ENCODE measurements around the gene KIF21A. TPM values are rescaled to one million over a fixed set of nuclear protein-coding genes. Genes with fewer than 3 reads are reported as not detected.

KIF21A gene
- total RNA-seq, 3 donors from 2014 or later (not counting 1 experiment from before 2014, with no cell fraction given), result 11.5 to 31.6 (median 18.0) TPM

GRCh38 chr12:39413836-39414771 lies 28.8 kb downstream of the KIF21A start:
- ATAC-seq, result peak in 1 of 3 donors; percentile 45
- Mint-ChIP-seq H3K27ac (peak overlapping the region; percentile 24 to 44), H3K9me3 (no peaks in the 10 kb centered on the region), H3K4me3 (no peak overlapping the region), H3K4me1 (peaks cover 9 to 11% of the 10 kb centered on the region in 2 donors), H3K36me3 (no peaks in the 10 kb centered on the region), H3K27me3 (ENCODE audit: low read depth in 2 of 2) (no peaks in the 10 kb centered on the region)
- Histone ChIP-seq H3K27me3 (ENCODE audit: control insufficient read depth, insufficient read depth, low read length) (no peaks in the 10 kb centered on the region), H3K36me3 (ENCODE audit: control insufficient read depth, insufficient read depth, low read length) (no peaks in the 10 kb centered on the region), H3K9me3 (ENCODE audit: control insufficient read depth, insufficient read depth, low read length) (no peaks in the 10 kb centered on the region), H3K27ac (ENCODE audit: low read length) (no peak overlapping the region), H3K4me1 (ENCODE audit: control insufficient read depth, insufficient read depth, low read length) (no peaks in the 10 kb centered on the region), H3K4me3 (ENCODE audit: low read length) (no peak overlapping the region)
- no peak for TF ChIP-seq CTCF (IDR thresholded peaks at IDR 0.05)
- no peak for DNase-seq
- WGBS (ENCODE audit: insufficient coverage), result 38% methylated on average over 1 of the region's 2 CpGs
- intact Hi-C loops (cut with micrococcal nuclease), result no loop called here

GRCh38 chr12:39412210-39412609 lies 30.7 kb downstream of the KIF21A start:
- H3K9me3 ChIP-seq (ENCODE audit: control insufficient read depth, insufficient read depth, low read length), result no peaks in the 10 kb centered on the region
- WGBS (ENCODE audit: insufficient coverage), result 91% methylated on average over 6 of the region's 6 CpGs
- H3K4me3 ChIP-seq (ENCODE audit: low read length), result no peak overlapping the region
- intact Hi-C loops (cut with micrococcal nuclease), result no loop called here
- Mint-ChIP-seq H3K9me3 (no peaks in the 10 kb centered on the region), H3K4me3 (no peak overlapping the region), H3K4me1 (peaks cover 18% of the 10 kb centered on the region in 2 donors), H3K36me3 (no peaks in the 10 kb centered on the region), H3K27ac (no peak overlapping the region), H3K27me3 (ENCODE audit: low read depth in 2 of 2) (no peaks in the 10 kb centered on the region)
- no peak for TF ChIP-seq CTCF (IDR thresholded peaks at IDR 0.05)
- no peaks in the 10 kb centered on the region for H3K4me1 ChIP-seq (ENCODE audit: control insufficient read depth, insufficient read depth, low read length)
- H3K27me3 ChIP-seq (ENCODE audit: control insufficient read depth, insufficient read depth, low read length), result no peaks in the 10 kb centered on the region
- H3K27ac ChIP-seq (ENCODE audit: low read length), result no peak overlapping the region
- ATAC-seq, result no peak
- DNase-seq, result no peak
- H3K36me3 ChIP-seq (ENCODE audit: control insufficient read depth, insufficient read depth, low read length), result no peaks in the 10 kb centered on the region

GRCh38 chr12:39406262-39406661 lies 36.7 kb downstream of the KIF21A start:
- Mint-ChIP-seq H3K36me3 (no peaks in the 10 kb centered on the region), H3K9me3 (no peaks in the 10 kb centered on the region), H3K4me3 (no peak overlapping the region), H3K4me1 (peaks cover 22% of the 10 kb centered on the region in 2 donors), H3K27ac (peak overlapping the region in 1 of 2 donors; percentile 0), H3K27me3 (ENCODE audit: low read depth in 2 of 2) (no peaks in the 10 kb centered on the region)
- ATAC-seq (no peak), DNase-seq (no peak)
- no peak for TF ChIP-seq CTCF (IDR thresholded peaks at IDR 0.05)
- Histone ChIP-seq H3K4me1 (ENCODE audit: control insufficient read depth, insufficient read depth, low read length) (no peaks in the 10 kb centered on the region), H3K27ac (ENCODE audit: low read length) (no peak overlapping the region), H3K27me3 (ENCODE audit: control insufficient read depth, insufficient read depth, low read length) (no peaks in the 10 kb centered on the region), H3K9me3 (ENCODE audit: control insufficient read depth, insufficient read depth, low read length) (no peaks in the 10 kb centered on the region), H3K36me3 (ENCODE audit: control insufficient read depth, insufficient read depth, low read length) (no peaks in the 10 kb centered on the region), H3K4me3 (ENCODE audit: low read length) (no peak overlapping the region)
- intact Hi-C loops (cut with micrococcal nuclease), result no loop called here
